ENCODE data around the gene TMEM203.

GRCh38 chr9:137163805-137164204 is 41.6 kb downstream of the TMEM203 start:
- TF ChIP-seq CTCF (IDR thresholded peaks at IDR 0.05; ENCODE audit: low read depth, low read length): no peak
- no peak for TF ChIP-seq EZH2phosphoT487 (IDR thresholded peaks at IDR 0.05; ENCODE audit: low read depth)

All from OCI-LY3 (cell line).